Activated effector memory CD4-positive, alpha-beta T cell treated with Interleukin-2 at 50 U/mL for 16 hours (primary cell): ENCODE data around the gene ABCG1.

Experiments
- DNase-seq: peaks from one replicate; pipeline ENCODE4 v3.0.0-alpha.2; 2020

The ABCG1 gene

DNA sequence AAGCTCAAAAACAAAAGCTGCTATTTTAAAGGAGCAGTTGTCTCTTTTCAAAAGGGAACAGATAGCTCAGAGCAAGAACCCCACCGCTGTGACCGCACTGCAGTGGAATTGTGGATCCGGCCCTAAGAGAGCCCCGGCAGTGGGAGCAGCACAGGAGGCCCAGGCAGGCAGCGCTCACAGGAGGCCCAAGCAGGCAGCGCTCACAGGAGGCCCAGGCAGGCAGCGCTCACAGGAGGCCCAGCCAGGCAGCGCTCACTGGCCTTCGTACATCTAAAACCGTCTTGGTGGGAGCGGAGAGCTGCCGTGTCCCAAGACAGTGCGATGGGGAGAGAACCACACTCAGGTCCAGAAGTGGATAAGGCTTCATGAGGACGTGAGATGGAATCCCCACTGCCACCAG, 92.2 kb downstream of the ABCG1 start:
- no peak for DNase-seq

DNA sequence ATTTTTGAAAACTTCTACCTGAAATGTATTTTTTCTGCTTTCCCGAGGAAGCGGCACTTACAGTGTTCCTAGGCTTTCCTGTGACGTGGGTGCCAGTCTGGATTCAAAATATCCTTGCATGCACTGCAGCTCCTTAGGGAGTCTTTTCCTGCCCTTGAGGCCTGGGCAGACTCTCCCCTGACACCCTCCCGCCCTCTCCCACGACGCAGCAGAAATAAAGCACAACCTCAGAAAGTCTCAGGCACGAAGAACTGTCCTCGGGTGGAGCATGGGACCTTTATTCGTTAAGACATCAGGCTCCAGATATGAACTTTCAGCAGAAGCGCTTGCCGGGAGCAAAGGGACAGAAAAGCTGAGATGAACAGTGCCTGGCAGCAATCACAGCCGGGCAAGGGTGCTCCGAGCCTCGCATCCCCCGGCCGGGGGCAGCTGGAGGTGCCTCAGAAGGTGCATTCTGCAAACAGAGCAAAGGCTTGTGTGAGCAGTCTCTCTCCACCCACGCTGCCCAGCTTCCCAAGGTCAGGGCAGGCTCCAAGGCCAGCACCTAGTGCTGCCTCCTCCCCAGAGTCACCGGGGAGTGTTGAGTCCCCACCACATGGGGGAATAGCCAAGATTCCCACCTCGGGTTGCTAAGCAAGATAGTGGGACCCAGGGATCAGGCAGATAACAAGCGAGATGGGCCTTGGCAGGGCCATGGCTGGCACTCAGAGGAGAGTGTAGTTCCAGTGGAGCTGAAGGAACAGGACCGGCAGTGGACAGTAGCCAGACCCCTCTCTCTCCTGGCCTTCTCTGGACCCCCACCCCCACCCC, 93.1 kb downstream of the ABCG1 start:
- no peak for DNase-seq

- DNase-seq = no peak
Observed at GRCh38 chr21:42312626-42313104, 93.7 kb downstream of the ABCG1 start.

GRCh38 chr21:42313501-42313969, 94.6 kb downstream of the ABCG1 start:
- DNase-seq = no peak

- no peak for DNase-seq
Observed at GRCh38 chr21:42314616-42315295, 95.8 kb downstream of the ABCG1 start.

- DNase-seq = no peak
Observed at GRCh38 chr21:42315296-42315891, 96.5 kb downstream of the ABCG1 start, which contains the start of gene TFF3. TSS of gene TFF3 (minus strand) at chr21:42315409. CDS start at chr21:42315374, 35 bp downstream.

GRCh38 chr21:42316891-42317290, 98.0 kb downstream of the ABCG1 start:
- no peak for DNase-seq

DNA sequence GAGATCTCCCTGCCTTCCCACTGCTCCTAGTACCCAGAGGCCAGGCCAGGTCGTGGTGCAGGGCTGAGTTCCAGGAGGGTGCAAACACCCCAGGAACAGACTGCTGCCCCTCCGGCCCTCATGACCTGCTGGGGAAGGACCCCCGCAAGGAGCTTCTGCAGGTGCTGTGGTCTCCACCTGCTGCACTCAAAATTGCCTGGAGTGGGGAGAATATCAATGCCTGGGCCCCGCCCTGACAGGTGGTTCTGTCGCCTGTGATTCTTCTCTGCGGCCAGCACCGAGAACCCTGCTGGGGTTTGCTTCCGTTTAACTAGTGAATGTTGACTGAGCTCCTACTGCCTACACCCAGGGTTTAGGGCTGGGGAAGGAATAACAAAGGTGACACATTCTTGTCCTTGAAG, 98.4 kb downstream of the ABCG1 start:
- no peak for DNase-seq

DNA sequence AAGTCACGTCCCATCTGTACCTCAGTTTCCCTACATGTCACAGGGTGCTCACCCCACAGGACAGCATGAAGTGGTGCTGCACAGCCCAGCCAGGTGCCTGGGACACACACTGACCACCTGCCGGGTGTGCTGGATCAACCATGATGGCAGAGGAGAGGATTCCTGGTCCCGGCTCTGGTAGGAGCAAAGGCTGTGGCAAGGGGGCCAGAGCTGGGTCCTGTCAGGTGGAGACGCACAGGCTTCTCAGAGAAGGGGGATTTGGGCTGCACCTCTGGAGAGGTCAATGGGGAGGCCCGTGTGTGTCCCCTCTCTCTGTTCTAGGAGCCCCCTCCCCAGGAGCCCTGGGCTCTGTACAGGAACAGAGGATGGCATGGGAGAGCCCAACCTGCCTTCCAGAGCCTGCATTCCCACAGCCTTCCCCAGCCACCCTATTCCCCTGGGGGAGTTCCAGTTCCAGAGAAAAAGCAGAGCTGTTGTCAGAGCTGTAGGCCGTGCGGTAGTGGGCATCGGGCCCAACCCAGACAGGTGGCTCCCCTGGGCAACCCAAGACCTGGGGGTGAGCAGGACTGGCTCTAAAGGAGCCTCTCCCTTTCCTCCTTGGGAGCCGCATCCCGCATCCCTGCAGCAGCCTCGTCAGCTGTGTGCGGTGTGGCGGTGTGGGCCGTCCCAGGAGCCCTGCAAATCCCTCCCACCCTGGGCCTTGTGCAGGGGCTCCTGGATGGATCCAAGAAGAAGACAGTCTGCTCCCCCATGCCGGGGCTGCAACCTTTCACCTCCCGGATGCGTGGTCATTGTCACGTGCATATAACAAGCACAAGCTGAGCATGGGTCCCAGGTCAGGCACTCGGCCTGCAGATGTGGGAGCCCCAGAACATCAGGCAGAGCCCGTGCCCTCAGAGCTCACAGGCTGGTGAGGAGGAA, 99.1 kb downstream of the ABCG1 start:
- DNase-seq = no peak

GRCh38 chr21:42319376-42319775, 100.4 kb downstream of the ABCG1 start:
- no peak for DNase-seq

- no peak for DNase-seq
Observed at GRCh38 chr21:42319851-42320572, 101.1 kb downstream of the ABCG1 start.

- no peak for DNase-seq
Observed at GRCh38 chr21:42320791-42321190, 101.9 kb downstream of the ABCG1 start.

DNA sequence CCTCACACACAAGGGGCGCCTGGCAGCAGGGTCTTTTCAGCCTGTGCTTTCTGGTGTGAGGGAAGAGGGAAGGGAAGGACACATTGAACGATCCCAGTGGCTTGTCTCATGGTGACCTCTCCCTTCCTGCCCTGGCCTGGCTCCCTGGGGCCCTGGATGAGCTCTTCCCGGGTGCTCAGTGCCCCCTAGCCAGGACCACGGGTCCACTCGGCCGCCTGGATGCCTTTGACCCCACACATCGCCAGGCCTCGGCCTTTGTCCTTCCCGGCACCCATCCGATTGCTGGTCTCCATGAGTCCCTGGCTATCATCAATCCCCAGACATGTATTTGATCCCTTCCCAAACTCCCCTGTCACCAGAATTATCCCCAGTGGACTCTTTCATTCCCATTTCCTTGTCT, 102.3 kb downstream of the ABCG1 start:
- no peak for DNase-seq

DNA sequence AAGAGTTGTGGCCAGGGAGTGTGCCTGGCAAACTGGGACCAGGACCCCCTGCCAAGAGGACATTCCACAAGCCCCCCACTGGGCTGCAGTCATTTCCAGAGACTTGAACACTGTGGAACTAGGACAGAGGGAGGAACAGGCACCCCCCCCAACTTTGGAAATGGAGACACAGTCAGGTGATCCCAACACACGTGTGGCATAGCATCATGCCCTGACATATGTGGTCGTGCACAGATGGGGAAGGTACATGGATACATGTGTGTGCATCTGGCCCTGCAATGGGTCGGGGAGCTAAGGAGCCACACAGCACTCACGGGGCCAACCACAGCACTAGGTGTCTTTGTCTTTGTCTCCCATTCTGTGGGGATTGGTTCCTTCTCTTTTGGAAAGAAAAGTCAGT, 102.9 kb downstream of the ABCG1 start:
- DNase-seq = no peak

DNA sequence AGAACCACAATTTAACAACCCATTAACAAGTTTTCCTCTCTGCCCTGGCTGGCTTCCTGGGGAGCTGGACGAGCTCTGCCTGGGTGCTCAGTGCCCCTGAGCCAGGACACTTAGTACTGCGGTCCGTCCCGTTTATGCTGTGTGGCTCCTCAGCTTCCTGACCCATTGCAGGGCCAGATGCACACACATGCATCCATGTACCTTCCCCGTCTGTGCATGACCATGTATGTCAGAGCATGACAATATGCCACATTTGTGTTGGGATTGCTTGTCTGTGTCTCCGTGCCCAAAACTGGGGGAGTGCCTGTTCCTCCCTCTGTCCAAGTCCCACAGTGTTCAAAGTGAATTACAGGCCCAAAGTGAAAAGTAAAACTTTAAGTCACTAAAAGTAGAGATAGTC, 106.0 kb downstream of the ABCG1 start:
- no peak for DNase-seq

DNA sequence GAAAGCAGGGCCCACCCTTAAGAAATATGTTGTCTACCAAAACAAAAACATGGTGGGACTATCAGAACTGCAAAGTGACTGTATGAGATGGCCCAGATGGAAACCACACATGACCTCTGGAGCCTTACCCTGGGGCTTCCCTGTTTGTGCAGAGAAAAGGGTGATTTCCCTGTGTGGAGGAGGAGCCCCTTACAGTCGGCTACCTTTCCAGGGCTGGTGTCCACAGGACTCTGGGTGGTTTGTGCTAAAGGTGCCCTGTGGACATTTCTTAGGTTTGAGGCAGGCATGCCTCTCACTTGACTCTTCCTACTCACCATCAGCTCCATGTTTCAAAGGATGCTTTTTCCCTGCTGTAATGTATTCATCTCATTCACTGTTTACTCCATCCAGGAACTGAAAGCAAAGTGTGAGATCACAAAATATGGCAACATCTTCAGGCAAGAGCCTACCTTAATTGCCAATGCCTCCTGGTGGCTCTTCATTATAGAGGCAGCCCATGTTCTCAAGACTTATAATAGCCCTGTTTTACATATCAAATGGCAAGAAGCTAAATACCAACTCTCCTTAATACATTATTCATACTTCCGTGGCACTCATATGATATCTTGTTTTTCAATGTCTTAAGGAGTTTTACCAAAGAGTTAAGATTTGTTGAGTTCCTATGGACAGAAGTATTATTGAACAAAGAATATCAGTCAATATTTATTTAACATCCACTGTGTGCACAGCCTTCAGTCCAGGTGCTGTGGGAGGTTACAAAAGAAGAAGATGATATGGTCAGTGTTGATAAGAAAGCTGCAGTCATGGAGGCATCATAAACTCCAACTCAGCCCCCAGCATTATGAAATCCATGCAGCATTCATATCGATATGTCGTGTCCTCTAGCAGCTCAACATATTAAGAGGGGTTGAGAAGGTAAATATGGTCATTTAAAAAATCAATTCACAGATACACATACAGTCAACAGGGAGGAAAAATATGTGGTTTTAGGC, 111.7 kb downstream of the ABCG1 start:
- DNase-seq = no peak

DNA sequence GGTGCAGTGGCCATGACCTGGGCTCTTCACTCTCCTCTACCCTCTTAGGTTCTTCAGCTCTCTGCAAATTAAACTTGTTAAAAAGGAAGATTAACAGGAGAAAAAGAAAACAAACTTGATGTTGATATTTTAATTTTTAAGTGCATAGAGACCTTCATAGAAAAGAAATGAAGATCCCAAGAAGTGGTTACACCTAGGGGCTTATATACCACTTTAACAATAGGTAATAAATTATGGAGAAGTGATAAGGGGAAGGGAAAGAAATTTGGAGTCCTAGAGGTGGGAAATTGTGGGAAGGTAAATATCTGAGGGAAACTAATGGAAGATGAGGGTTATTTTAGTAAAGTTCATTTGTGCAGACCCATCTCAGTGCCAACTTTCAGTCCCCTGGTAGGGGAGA, 112.7 kb downstream of the ABCG1 start:
- DNase-seq = no peak

DNA sequence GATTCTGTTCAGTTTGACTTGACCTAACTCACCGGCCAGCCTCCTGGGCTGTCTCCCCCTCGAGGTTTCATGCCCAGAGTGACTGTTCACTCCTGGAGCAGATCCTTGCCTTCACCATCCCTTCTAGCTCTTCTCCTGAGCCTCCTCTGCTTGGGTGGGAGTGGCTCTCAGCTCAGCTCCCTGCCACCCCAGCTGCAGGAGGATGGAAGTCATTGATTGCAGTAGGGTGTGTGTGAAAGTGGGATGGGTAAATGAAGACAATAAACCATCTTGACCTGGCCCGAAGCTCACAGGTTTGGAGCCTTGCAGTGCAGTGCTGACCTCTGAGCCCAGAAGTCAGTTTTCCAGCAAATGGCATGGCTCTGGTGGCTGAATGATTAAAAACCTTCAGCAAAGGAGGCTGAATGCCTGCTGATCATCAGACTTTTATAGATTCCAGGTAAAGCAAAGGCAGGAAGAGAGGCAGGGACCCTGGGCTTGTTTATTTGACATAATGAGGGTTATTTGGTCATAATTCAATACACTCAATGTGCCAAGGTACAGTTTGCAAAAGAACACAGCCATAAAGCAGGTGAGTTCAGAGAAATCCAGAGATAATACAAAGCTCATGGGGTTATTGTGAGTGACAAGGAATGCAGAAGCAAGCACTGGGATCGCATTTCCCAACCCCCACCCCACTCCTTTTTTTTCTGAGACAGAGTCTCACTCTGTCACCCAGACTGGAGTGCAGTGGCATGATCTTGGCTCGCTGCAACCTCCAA, 113.8 kb downstream of the ABCG1 start:
- no peak for DNase-seq

- no peak for DNase-seq
Observed at GRCh38 chr21:42336054-42336453, 117.1 kb downstream of the ABCG1 start.

- DNase-seq = no peak
Observed at GRCh38 chr21:42337276-42337675, 118.3 kb downstream of the ABCG1 start.
